Loucy (cell line): ENCODE data around the gene OR13J1.

Experiments
- H2AFZ ChIP-seq: fragments of 200-600 bp; sonication (generic); 2 replicates; pipeline ENCODE4 v1.6.0; 2016; ENCODE audit warnings: antibody characterized with exemption, mild to moderate bottlenecking, low read length, moderate library complexity
- H3F3A ChIP-seq: fragments of 200-600 bp; 2 replicates; pipeline ENCODE4 v1.6.0; 2016; ENCODE audit warnings: antibody characterized with exemption, low read depth, mild to moderate bottlenecking
- H3K27me3 ChIP-seq: fragments of 200-600 bp; sonication (generic); 2 replicates; pipeline ENCODE4 v1.6.1; 2014; ENCODE audit warnings: low read length, mild to moderate bottlenecking; ENCODE audit not compliant: insufficient read depth, poor library complexity, severe bottlenecking
- H3K36me3 ChIP-seq: fragments of 200-600 bp; sonication (generic); 2 replicates; pipeline ENCODE4 v1.6.1; 2016; ENCODE audit warnings: low read length; ENCODE audit not compliant: insufficient read depth
- H3K4me1 ChIP-seq: fragments of 200-600 bp; sonication (generic); 2 replicates; pipeline ENCODE4 v1.5.1; 2014; ENCODE audit warnings: low read length, mild to moderate bottlenecking; ENCODE audit not compliant: insufficient read depth, poor library complexity, severe bottlenecking
- H3K4me2 ChIP-seq: fragments of 200-600 bp; sonication (generic); 2 replicates; pipeline ENCODE4 v1.6.0; 2014; ENCODE audit warnings: antibody characterized with exemption, low read length, low read depth, mild to moderate bottlenecking; ENCODE audit not compliant: poor library complexity, severe bottlenecking
- H3K4me3 ChIP-seq: fragments of 200-600 bp; sonication (generic); 2 replicates; pipeline ENCODE4 v1.5.1; 2014; ENCODE audit warnings: low read length, mild to moderate bottlenecking, mixed read lengths; ENCODE audit not compliant: poor library complexity, severe bottlenecking
- H3K79me2 ChIP-seq: fragments of 200-600 bp; sonication (generic); 2 replicates; pipeline ENCODE4 v1.6.1; 2014; ENCODE audit warnings: low read length; ENCODE audit not compliant: insufficient read depth
- H3K9ac ChIP-seq: fragments of 200-600 bp; sonication (generic); 2 replicates; pipeline ENCODE4 v1.6.0; 2014; ENCODE audit warnings: mild to moderate bottlenecking, low read depth, low read length, moderate library complexity; ENCODE audit not compliant: poor library complexity, severe bottlenecking
- H3K9me2 ChIP-seq: fragments of 200-600 bp; sonication (generic); replicated peaks from 2 replicates; pipeline ENCODE4 v1.6.1; 2016; ENCODE audit warnings: low read depth, low read length, mixed read lengths
- H3K9me3 ChIP-seq: fragments of 200-600 bp; sonication (generic); 2 replicates; pipeline ENCODE4 v1.6.1; 2014; ENCODE audit warnings: mild to moderate bottlenecking, antibody characterized with exemption, low read length, low read depth; ENCODE audit not compliant: insufficient read depth
- H4K20me1 ChIP-seq: fragments of 200-600 bp; sonication (generic); 2 replicates; pipeline ENCODE4 v1.6.0; 2014; ENCODE audit warnings: antibody characterized with exemption, low read length, mild to moderate bottlenecking; ENCODE audit not compliant: insufficient read depth, poor library complexity, severe bottlenecking
- EZH2phosphoT487 ChIP-seq: fragments of 200-600 bp; IDR thresholded peaks from 2 replicates; pipeline ENCODE4 v1.6.1; 2018; ENCODE audit warnings: antibody characterized with exemption, mild to moderate bottlenecking, moderate library complexity, borderline replicate concordance
- TF ChIP-seq, protein P1 (sequence below): fragments of 200-600 bp; sonication (generic); conservative IDR thresholded peaks from 2 replicates; pipeline ENCODE4 v1.5.1; 2014; ENCODE audit warnings: mild to moderate bottlenecking, antibody characterized with exemption, low read length

OR13J1 gene

GRCh38 chr9:35905051-35905781 is 35.0 kb upstream of the OR13J1 start:
- Histone ChIP-seq H3K4me3 (no peak overlapping the region), H3K4me2 (no peak overlapping the region), H3K79me2 (no peaks in the 10 kb centered on the region), H3K9ac (no peak overlapping the region), H3F3A (no peaks in the 10 kb centered on the region), H3K4me1 (peaks cover 3% of the 10 kb centered on the region), H3K36me3 (no peaks in the 10 kb centered on the region), H3K9me2 (no peaks in the 10 kb centered on the region), H3K27me3 (no peaks in the 10 kb centered on the region), H3K9me3 (no peaks in the 10 kb centered on the region), H2AFZ (no peak overlapping the region), H4K20me1 (no peaks in the 10 kb centered on the region)
- TF ChIP-seq EZH2phosphoT487 = no peak
- TF ChIP-seq, protein P1, sequence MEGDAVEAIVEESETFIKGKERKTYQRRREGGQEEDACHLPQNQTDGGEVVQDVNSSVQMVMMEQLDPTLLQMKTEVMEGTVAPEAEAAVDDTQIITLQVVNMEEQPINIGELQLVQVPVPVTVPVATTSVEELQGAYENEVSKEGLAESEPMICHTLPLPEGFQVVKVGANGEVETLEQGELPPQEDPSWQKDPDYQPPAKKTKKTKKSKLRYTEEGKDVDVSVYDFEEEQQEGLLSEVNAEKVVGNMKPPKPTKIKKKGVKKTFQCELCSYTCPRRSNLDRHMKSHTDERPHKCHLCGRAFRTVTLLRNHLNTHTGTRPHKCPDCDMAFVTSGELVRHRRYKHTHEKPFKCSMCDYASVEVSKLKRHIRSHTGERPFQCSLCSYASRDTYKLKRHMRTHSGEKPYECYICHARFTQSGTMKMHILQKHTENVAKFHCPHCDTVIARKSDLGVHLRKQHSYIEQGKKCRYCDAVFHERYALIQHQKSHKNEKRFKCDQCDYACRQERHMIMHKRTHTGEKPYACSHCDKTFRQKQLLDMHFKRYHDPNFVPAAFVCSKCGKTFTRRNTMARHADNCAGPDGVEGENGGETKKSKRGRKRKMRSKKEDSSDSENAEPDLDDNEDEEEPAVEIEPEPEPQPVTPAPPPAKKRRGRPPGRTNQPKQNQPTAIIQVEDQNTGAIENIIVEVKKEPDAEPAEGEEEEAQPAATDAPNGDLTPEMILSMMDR = no peak

DNA sequence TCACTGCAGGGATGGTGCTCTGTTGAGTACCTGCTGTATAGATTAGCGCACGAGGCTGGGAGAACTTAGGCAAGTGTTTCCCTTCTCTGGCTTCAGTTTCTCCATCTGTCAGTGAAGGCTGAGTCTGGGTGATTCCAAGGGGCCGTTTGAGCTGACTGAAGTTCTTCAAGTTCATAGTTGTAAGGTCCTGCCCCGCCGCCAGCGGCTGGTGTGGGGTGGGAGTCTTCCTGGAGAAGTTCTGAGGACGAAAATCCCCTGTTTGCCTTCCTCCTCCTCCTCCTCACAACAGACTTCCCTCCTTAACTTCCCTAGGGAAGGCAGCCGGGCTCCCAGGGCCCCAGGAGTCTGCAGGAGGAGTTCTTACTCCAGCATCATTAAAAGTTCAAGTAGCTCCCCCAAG is 34.1 kb upstream of the OR13J1 start:
- no peaks in the 10 kb centered on the region for H3K27me3 ChIP-seq
- no peak overlapping the region for H3K9ac ChIP-seq
- no peaks in the 10 kb centered on the region for H3K4me1 ChIP-seq
- H3K36me3 ChIP-seq = no peaks in the 10 kb centered on the region
- no peaks in the 10 kb centered on the region for H3K9me3 ChIP-seq
- TF ChIP-seq, protein P1 = no peak
- TF ChIP-seq EZH2phosphoT487 = no peak
- no peaks in the 10 kb centered on the region for H3K79me2 ChIP-seq
- H3K4me2 ChIP-seq = no peak overlapping the region
- H3K9me2 ChIP-seq = no peaks in the 10 kb centered on the region
- H3F3A ChIP-seq = no peaks in the 10 kb centered on the region
- no peak overlapping the region for H3K4me3 ChIP-seq
- no peaks in the 10 kb centered on the region for H4K20me1 ChIP-seq
- no peak overlapping the region for H2AFZ ChIP-seq

- no peaks in the 10 kb centered on the region for H3F3A ChIP-seq
- H2AFZ ChIP-seq = no peak overlapping the region
- no peak overlapping the region for H3K9ac ChIP-seq
- TF ChIP-seq, protein P1 = peak; percentile 84
- TF ChIP-seq EZH2phosphoT487 = no peak
- no peaks in the 10 kb centered on the region for H4K20me1 ChIP-seq
- H3K4me1 ChIP-seq = no peaks in the 10 kb centered on the region
- no peaks in the 10 kb centered on the region for H3K9me2 ChIP-seq
- no peaks in the 10 kb centered on the region for H3K36me3 ChIP-seq
- no peak overlapping the region for H3K4me2 ChIP-seq
- H3K4me3 ChIP-seq = no peak overlapping the region
- H3K27me3 ChIP-seq = no peaks in the 10 kb centered on the region
- no peaks in the 10 kb centered on the region for H3K79me2 ChIP-seq
- H3K9me3 ChIP-seq = no peaks in the 10 kb centered on the region
Observed at GRCh38 chr9:35903049-35903448, 32.8 kb upstream of the OR13J1 start.
